ENCODE measurements around the gene PTPA. TPM values are rescaled to one million over a fixed set of nuclear protein-coding genes. Genes with fewer than 3 reads are reported as not detected.
"Not testable (repeated sequence)": the region's sequence is repeated elsewhere in the genome, so short reads cannot be mapped to it uniquely, and the experiment has no call there.

Gene PTPA
- polyA plus RNA-seq, 3 donors: 118 to 133 (median 129) TPM

GRCh38 chr9:129105857-129106694 lies 5.1 kb upstream of the PTPA start:
- no peak for DNase-seq

GRCh38 chr9:129107651-129108050 lies 3.6 kb upstream of the PTPA start:
- no peak for DNase-seq

DNA sequence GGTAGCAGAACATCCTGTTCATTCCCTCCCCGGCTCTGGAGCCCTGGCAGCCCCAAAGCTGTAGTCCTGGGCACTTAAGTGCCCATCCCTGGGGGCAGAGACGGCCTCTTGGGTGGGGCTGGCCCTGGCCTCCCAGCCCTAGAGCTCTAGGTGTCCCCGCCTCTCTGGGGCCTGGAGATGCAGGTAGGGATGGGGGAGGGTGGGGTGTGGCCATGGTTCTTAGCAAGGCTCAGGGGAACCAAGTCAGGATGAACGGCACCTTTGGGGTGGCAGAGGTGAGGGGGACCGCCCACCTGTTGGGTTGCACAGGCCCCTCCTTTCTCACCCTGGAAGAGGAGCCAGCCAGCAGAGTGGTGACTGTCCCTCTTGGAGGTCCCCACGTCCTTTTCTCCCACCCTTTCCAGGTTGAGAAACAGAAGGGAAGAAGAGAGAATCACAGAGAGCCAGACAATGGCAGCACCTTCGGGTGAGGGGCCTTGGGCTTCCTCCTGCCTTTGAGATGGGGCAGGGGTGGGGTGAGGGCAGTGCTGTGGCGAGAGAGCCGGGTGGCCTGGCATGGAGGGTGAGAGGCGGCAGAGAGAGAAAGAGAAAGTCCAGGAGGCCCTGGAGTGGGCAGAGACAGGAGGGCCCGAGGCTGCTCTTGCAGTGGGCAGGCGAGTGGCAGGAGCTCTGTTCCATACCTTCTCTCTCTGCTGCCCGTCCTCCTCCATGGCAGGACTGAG lies 3.0 kb upstream of the PTPA start:
- no peak for DNase-seq

DNA sequence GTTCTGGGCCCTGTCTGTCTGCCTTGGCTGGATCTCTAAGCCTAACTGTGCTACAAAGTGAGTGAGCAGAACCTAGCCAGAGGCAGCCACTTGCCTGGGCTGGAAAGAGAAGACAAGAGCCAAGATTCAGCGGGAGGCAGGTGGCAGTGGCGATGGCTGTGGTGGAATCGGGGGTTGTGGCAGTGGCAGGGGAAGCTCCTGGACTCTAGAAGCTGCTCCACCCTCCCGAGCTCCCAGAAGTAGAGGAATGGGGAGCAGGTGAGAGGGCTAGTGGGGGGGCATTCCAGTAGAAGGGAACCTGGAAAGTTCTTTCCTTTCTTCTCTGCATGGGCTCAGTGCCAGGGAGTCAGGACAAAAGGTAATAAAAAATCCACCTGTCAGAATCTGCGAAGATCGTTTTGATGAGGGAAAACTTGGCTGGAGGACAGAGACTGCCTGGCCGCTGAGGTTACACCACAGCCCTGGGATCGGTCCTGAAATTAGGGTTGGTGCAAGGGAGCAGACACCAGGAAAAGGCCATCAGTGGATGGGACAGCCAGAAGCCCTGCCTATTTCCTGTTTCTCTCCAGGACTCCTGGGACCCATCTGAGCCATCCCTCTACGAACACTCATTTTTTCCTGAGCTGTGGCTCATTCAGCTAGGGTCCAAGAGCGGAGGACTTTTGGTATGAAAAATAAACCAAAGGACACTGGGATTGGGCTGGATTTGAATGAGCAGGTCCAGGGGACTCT lies 2.2 kb upstream of the PTPA start:
- no peak for DNase-seq

- DNase-seq: no peak
Observed at GRCh38 chr9:129109537-129109903, 1.7 kb upstream of the PTPA start.

- DNase-seq: no peak
Observed at GRCh38 chr9:129109952-129110739, 1.1 kb upstream of the PTPA start.

GRCh38 chr9:129111528-129112151 lies 425 bp downstream of the PTPA start:
- no peak for DNase-seq

DNA sequence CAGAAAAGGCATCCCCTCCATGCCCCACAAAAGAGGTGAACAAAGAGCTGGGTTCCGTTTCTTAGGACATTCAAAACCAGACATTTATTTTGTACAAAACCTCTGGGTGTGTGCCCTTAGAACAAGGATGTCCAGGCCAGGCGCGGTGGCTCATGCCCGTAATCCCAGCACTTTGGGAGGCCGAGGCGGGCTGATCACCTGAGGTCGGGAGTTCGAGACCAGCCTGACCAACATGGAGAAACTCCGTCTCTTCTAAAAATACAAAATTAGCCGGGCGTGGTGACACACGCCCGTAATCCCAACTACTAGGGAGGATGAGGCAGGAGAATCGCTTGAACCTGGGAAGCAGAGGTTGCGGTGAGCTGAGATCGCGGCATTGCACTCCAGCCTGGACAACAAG lies 1.3 kb downstream of the PTPA start:
- not testable (repeated sequence) for DNase-seq

DNA sequence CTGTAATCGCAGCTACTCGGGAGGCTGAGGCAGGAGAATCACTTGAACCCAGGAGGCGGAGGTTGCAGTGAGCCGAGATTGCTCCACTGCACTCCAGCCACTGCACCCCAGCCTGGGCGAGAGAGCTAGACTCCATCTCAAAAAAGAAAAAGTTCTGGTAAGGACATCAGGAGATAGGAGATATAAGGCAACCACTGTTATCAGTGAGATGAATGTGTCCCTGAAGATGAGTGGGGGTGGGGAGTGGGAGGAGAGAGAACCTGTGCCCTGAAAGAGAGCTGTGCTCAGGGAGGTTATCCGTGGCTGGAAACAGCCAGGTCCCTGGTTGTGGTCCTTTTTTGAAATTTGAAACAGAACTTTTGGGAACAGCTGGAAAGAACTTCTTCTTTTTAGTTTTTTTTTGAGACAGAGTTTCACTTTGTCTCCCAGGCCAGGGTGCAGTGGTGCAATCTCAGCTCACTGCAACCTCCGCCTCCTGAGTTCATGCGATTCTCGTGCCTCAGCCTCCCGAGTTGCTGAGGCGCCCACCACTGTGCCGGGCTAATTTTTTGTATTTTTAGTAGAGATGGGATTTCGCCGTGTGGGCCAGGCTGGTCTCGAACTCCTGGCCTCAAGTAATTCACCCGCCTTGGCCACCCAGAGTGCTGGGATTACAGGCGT lies 2.6 kb downstream of the PTPA start:
- DNase-seq: no peak

DNA sequence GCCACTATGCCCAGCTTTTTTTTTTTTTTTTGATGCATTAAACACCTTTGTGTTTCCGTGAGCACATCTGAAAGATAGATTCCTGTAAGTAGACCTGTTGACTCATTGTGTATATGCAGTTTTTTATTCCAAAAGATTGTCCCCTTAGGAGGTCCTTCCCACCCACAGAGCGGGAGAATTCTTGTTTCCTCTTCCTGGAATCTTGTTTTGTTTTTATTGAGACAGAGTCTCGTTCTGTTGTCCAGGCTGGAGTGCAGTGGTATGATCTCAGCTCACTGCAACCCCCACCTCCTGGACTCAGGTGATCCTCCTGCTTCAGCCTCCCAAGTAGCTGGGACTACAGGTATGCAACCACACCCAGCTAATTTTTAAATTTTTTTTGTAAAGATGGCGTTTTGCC lies 7.6 kb downstream of the PTPA start:
- no peak for DNase-seq

DNA sequence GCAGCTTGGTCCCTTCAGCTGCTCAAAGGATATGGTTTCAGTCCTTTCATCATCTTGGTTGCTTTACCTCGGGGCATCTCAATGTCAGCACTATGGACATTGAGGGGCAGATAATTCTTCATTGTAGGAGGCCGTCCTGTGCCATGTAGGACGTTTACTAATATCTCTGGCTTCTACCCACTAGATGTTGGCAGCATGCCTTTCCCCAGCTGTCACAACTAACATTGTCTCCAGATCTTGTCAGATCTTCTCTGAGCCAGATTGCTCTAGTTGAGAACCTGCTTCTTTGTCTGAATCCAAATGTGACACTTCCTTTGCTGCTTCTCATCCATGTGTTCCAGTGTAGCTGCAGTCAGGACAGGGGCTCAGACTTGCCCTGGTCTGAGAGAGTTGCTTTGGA lies 10.3 kb downstream of the PTPA start:
- DNase-seq: no peak

- DNase-seq: no peak
Observed at GRCh38 chr9:129122133-129122532, 10.9 kb downstream of the PTPA start.

- not testable (repeated sequence) for DNase-seq
Observed at GRCh38 chr9:129122976-129123375, 11.8 kb downstream of the PTPA start.

- DNase-seq: no peak
Observed at GRCh38 chr9:129124506-129125069, 13.4 kb downstream of the PTPA start.

DNA sequence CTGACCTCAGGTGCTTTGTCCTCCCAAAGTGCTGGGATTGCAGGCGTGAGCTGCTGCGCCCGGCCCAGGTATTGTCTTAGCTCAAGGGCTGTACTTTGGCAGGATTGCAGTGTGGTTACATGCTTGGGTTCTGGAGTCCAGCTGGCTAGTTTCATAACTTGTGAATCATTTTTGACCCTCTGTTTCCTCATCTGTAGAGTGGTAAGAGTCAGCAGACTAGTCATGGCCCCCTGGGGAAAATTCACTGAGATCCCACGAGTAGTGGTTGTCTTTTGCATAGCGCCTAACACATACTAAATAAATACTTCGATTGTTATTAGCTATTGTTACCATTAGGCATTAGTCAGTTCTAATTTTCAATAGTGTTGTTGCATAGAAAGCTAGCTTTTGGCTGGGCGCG lies 14.3 kb downstream of the PTPA start:
- no peak for DNase-seq

DNA sequence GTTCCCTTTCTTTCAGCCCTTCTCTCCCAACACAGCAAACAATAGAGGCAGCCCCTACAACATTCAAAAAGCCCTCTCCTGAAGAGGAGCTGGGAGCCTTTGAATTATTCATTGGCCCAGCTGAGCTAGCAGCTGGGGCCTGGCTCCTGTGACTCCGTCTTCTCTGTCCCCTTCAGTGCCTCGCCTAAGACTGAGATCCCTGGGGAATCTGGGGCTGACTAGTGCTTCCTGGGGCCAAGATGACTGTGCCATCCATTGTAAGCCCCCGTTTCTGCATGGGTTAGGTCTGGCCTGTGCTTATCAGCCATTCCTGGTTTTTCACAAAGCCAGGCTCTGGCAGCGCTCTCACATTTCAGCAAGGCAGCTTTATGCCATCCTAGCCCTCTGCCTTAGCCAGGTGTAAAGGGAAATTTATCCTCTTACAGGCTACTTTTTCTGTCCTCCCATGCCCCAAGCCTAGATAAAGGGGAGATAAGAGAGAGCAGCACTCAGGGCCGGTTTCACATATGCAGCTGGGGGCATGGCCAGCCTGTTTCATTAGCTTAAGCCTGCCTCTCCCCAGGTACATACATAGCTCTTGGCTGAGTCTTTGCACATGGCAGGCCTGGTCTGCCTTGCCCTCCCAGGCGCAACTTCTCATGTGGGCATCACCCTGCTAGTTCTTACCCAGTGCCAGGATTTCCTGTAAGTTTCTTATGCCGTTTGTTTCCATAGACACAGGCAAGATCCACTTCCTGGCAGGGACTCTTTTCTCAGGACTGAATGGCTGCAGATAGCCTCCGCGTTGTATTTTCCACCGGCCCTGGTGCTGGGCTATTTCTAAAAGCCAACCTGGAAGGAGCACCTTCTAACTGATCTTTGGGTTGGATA lies 15.8 kb downstream of the PTPA start:
- no peak for DNase-seq

- DNase-seq: no peak
Observed at GRCh38 chr9:129128689-129129088, 17.5 kb downstream of the PTPA start.

- not testable (repeated sequence) for DNase-seq
Observed at GRCh38 chr9:129130271-129130670, 19.1 kb downstream of the PTPA start.

- DNase-seq: no peak
Observed at GRCh38 chr9:129130791-129131190, 19.6 kb downstream of the PTPA start.

Data from renal pelvis (tissue), 4 donors.